ENCODE data around the gene CHMP4A.

The CHMP4A gene

GRCh38 chr14:24212924-24213865 lies at the start of gene CHMP4A:
TSS of gene CHMP4A (minus strand) at chr14:24213488. CDS start at chr14:24213439, 49 bp downstream.
- Mint-ChIP-seq H3K36me3 (ENCODE audit: low read depth) (peaks cover 83% of the 10 kb centered on the region), H3K4me1 (ENCODE audit: low read depth) (peaks cover 50% of the 10 kb centered on the region), H3K9me3 (no peaks in the 10 kb centered on the region), H3K27me3 (no peaks in the 10 kb centered on the region), H3K27ac (peak within 1 kb of the TSS; percentile 99), H3K4me3 (peak within 1 kb of the TSS; percentile 94)
- intact Hi-C loops (cut with micrococcal nuclease) = loop anchor here (1.0 to 10.0 kb wide), 2 partner anchors 18 to 98 kb away; partner anchors contain the start of genes DCAF11, NRL and TM9SF1

- no peak overlapping the region for H3K4me3 Mint-ChIP-seq
- no peaks in the 10 kb centered on the region for H3K9me3 Mint-ChIP-seq
- intact Hi-C loops (cut with micrococcal nuclease) = no loop called here
- H3K36me3 Mint-ChIP-seq (ENCODE audit: low read depth) = peaks cover 66% of the 10 kb centered on the region
- peaks cover 13% of the 10 kb centered on the region for H3K4me1 Mint-ChIP-seq (ENCODE audit: low read depth)
- H3K27me3 Mint-ChIP-seq = no peaks in the 10 kb centered on the region
- no peak overlapping the region for H3K27ac Mint-ChIP-seq
Observed at GRCh38 chr14:24261969-24262327, 48.7 kb upstream of the CHMP4A start.

GRCh38 chr14:24261256-24261968 lies 48.1 kb upstream of the CHMP4A start:
- H3K9me3 Mint-ChIP-seq = no peaks in the 10 kb centered on the region
- H3K27me3 Mint-ChIP-seq = no peaks in the 10 kb centered on the region
- H3K4me1 Mint-ChIP-seq (ENCODE audit: low read depth) = peaks cover 8% of the 10 kb centered on the region
- intact Hi-C loops (cut with micrococcal nuclease) = no loop called here
- no peak overlapping the region for H3K27ac Mint-ChIP-seq
- H3K4me3 Mint-ChIP-seq = no peak overlapping the region
- peaks cover 64% of the 10 kb centered on the region for H3K36me3 Mint-ChIP-seq (ENCODE audit: low read depth)

GRCh38 chr14:24260780-24261157 lies 47.5 kb upstream of the CHMP4A start:
- H3K9me3 Mint-ChIP-seq = no peaks in the 10 kb centered on the region
- intact Hi-C loops (cut with micrococcal nuclease) = no loop called here
- peaks cover 62% of the 10 kb centered on the region for H3K36me3 Mint-ChIP-seq (ENCODE audit: low read depth)
- H3K4me3 Mint-ChIP-seq = no peak overlapping the region
- no peak overlapping the region for H3K27ac Mint-ChIP-seq
- H3K27me3 Mint-ChIP-seq = no peaks in the 10 kb centered on the region
- peaks cover 1% of the 10 kb centered on the region for H3K4me1 Mint-ChIP-seq (ENCODE audit: low read depth)

GRCh38 chr14:24260026-24260779 lies 46.9 kb upstream of the CHMP4A start:
- H3K27me3 Mint-ChIP-seq = no peaks in the 10 kb centered on the region
- H3K27ac Mint-ChIP-seq = no peak overlapping the region
- H3K4me3 Mint-ChIP-seq = no peak overlapping the region
- peaks cover 67% of the 10 kb centered on the region for H3K36me3 Mint-ChIP-seq (ENCODE audit: low read depth)
- no peaks in the 10 kb centered on the region for H3K4me1 Mint-ChIP-seq (ENCODE audit: low read depth)
- H3K9me3 Mint-ChIP-seq = no peaks in the 10 kb centered on the region
- intact Hi-C loops (cut with micrococcal nuclease) = no loop called here

- H3K4me1 Mint-ChIP-seq (ENCODE audit: low read depth) = no peaks in the 10 kb centered on the region
Observed at GRCh38 chr14:24259282-24260025, 46.2 kb upstream of the CHMP4A start.

GRCh38 chr14:24258548-24259265 lies 45.4 kb upstream of the CHMP4A start:
- Mint-ChIP-seq H3K9me3 (no peaks in the 10 kb centered on the region), H3K27me3 (no peaks in the 10 kb centered on the region), H3K36me3 (ENCODE audit: low read depth) (peaks cover 76% of the 10 kb centered on the region), H3K27ac (no peak overlapping the region), H3K4me1 (ENCODE audit: low read depth) (no peaks in the 10 kb centered on the region), H3K4me3 (no peak overlapping the region)
- intact Hi-C loops (cut with micrococcal nuclease) = no loop called here

More at GRCh38 chr14:24259282-24260025, 46.2 kb upstream of the CHMP4A start:
- Mint-ChIP-seq H3K27ac (no peak overlapping the region), H3K4me3 (no peak overlapping the region), H3K9me3 (no peaks in the 10 kb centered on the region), H3K36me3 (ENCODE audit: low read depth) (peaks cover 75% of the 10 kb centered on the region), H3K27me3 (no peaks in the 10 kb centered on the region)
- intact Hi-C loops (cut with micrococcal nuclease) = no loop called here

- H3K9me3 Mint-ChIP-seq = no peaks in the 10 kb centered on the region
- intact Hi-C loops (cut with micrococcal nuclease) = no loop called here
- H3K4me3 Mint-ChIP-seq = no peak overlapping the region
- H3K4me1 Mint-ChIP-seq (ENCODE audit: low read depth) = no peaks in the 10 kb centered on the region
- no peaks in the 10 kb centered on the region for H3K27me3 Mint-ChIP-seq
- no peak overlapping the region for H3K27ac Mint-ChIP-seq
- H3K36me3 Mint-ChIP-seq (ENCODE audit: low read depth) = peaks cover 78% of the 10 kb centered on the region
Observed at GRCh38 chr14:24258119-24258518, 44.8 kb upstream of the CHMP4A start.

GRCh38 chr14:24256960-24257359 lies 43.7 kb upstream of the CHMP4A start:
- no peaks in the 10 kb centered on the region for H3K9me3 Mint-ChIP-seq
- intact Hi-C loops (cut with micrococcal nuclease) = no loop called here
- H3K4me1 Mint-ChIP-seq (ENCODE audit: low read depth) = no peaks in the 10 kb centered on the region
- H3K4me3 Mint-ChIP-seq = no peak overlapping the region
- no peaks in the 10 kb centered on the region for H3K27me3 Mint-ChIP-seq
- peaks cover 71% of the 10 kb centered on the region for H3K36me3 Mint-ChIP-seq (ENCODE audit: low read depth)
- no peak overlapping the region for H3K27ac Mint-ChIP-seq

- intact Hi-C loops (cut with micrococcal nuclease) = no loop called here
- no peaks in the 10 kb centered on the region for H3K9me3 Mint-ChIP-seq
- no peaks in the 10 kb centered on the region for H3K27me3 Mint-ChIP-seq
- H3K4me3 Mint-ChIP-seq = no peak overlapping the region
- no peak overlapping the region for H3K27ac Mint-ChIP-seq
- H3K36me3 Mint-ChIP-seq (ENCODE audit: low read depth) = peaks cover 68% of the 10 kb centered on the region
- H3K4me1 Mint-ChIP-seq (ENCODE audit: low read depth) = peaks cover 5% of the 10 kb centered on the region
Observed at GRCh38 chr14:24255931-24256711, 42.8 kb upstream of the CHMP4A start.

GRCh38 chr14:24255438-24255837 lies 42.1 kb upstream of the CHMP4A start:
- intact Hi-C loops (cut with micrococcal nuclease) = no loop called here
- H3K36me3 Mint-ChIP-seq (ENCODE audit: low read depth) = peaks cover 70% of the 10 kb centered on the region
- H3K27me3 Mint-ChIP-seq = no peaks in the 10 kb centered on the region
- H3K4me1 Mint-ChIP-seq (ENCODE audit: low read depth) = peaks cover 12% of the 10 kb centered on the region
- H3K9me3 Mint-ChIP-seq = no peaks in the 10 kb centered on the region
- no peak overlapping the region for H3K27ac Mint-ChIP-seq
- no peak overlapping the region for H3K4me3 Mint-ChIP-seq

GRCh38 chr14:24254630-24255392 lies 41.5 kb upstream of the CHMP4A start:
- H3K27me3 Mint-ChIP-seq = no peaks in the 10 kb centered on the region
- peaks cover 68% of the 10 kb centered on the region for H3K36me3 Mint-ChIP-seq (ENCODE audit: low read depth)
- intact Hi-C loops (cut with micrococcal nuclease) = no loop called here
- H3K9me3 Mint-ChIP-seq = no peaks in the 10 kb centered on the region
- H3K4me1 Mint-ChIP-seq (ENCODE audit: low read depth) = peaks cover 15% of the 10 kb centered on the region
- H3K27ac Mint-ChIP-seq = no peak overlapping the region
- no peak overlapping the region for H3K4me3 Mint-ChIP-seq

Measured in dendritic cell treated with granulocyte-macrophage colony-stimulating factor and Interleukin-4, amounts not matched to agents 40 ng/mL and 50 ng/mL, for 4 days (primary cell).